Activated T-helper 17 cell treated with anti-CD3 and anti-CD28 coated beads, Interleukin-2, amount 50 U/mL, for 72 hours (primary cell): ENCODE measurements around the gene CNTNAP4. TPM values are rescaled to one million over a fixed set of nuclear protein-coding genes. Genes with fewer than 3 reads are reported as not detected.

Experiments
- ATAC-seq: fragments of 150-1000 bp; cut with Tn5 transposase; replicated peaks from 2 replicates; pipeline ENCODE4 v1.10.0; 2021; ENCODE audit warnings: mild to moderate bottlenecking, moderate library complexity
- H3K27ac Mint-ChIP-seq: one replicate; pipeline ENCODE4 v1.8.0; 2022; ENCODE audit warnings: mixed read lengths
- H3K27me3 Mint-ChIP-seq: one replicate; pipeline ENCODE4 v1.8.0; 2022; ENCODE audit warnings: mixed read lengths
- H3K36me3 Mint-ChIP-seq: one replicate; pipeline ENCODE4 v1.8.0; 2022; ENCODE audit warnings: low read depth, mild to moderate bottlenecking, mixed read lengths
- H3K4me1 Mint-ChIP-seq: one replicate; pipeline ENCODE4 v1.8.0; 2022; ENCODE audit warnings: mixed read lengths
- H3K4me3 Mint-ChIP-seq: one replicate; pipeline ENCODE4 v1.8.0; 2022; ENCODE audit warnings: mild to moderate bottlenecking, mixed read lengths
- H3K9me3 Mint-ChIP-seq: one replicate; pipeline ENCODE4 v1.8.0; 2022; ENCODE audit warnings: mixed read lengths
- total RNA-seq, 2 donors: library from RNA; stranded (reverse); gene quantifications; one replicate each; pipeline ENCODE4 v1.2.3, GENCODE V29; 2022

Gene CNTNAP4
- total RNA-seq, 2 donors from 2014 or later: not detected

GRCh38 chr16:76579277-76579922 lies 302.2 kb downstream of the CNTNAP4 start:
- no peaks in the 10 kb centered on the region for H3K27me3 Mint-ChIP-seq
- no peak for ATAC-seq
- H3K9me3 Mint-ChIP-seq: peaks cover 6% of the 10 kb centered on the region
- H3K4me1 Mint-ChIP-seq: no peaks in the 10 kb centered on the region
- no peaks in the 10 kb centered on the region for H3K36me3 Mint-ChIP-seq
- H3K27ac Mint-ChIP-seq: no peak overlapping the region
- no peak overlapping the region for H3K4me3 Mint-ChIP-seq

GRCh38 chr16:76583466-76583865 lies 306.3 kb downstream of the CNTNAP4 start:
- Mint-ChIP-seq H3K36me3 (no peaks in the 10 kb centered on the region), H3K9me3 (peaks cover 6% of the 10 kb centered on the region), H3K4me3 (no peak overlapping the region), H3K27ac (no peak overlapping the region), H3K4me1 (no peaks in the 10 kb centered on the region), H3K27me3 (no peaks in the 10 kb centered on the region)
- no peak for ATAC-seq

- Mint-ChIP-seq H3K27ac (no peak overlapping the region), H3K36me3 (no peaks in the 10 kb centered on the region)
Measured at GRCh38 chr16:76583945-76584344, 306.7 kb downstream of the CNTNAP4 start.

GRCh38 chr16:76598498-76598897 lies 321.3 kb downstream of the CNTNAP4 start:
- ATAC-seq: no peak
- no peaks in the 10 kb centered on the region for H3K36me3 Mint-ChIP-seq
- H3K4me1 Mint-ChIP-seq: no peaks in the 10 kb centered on the region
- no peak overlapping the region for H3K27ac Mint-ChIP-seq
- H3K27me3 Mint-ChIP-seq: no peaks in the 10 kb centered on the region
- H3K4me3 Mint-ChIP-seq: no peak overlapping the region
- H3K9me3 Mint-ChIP-seq: peaks cover 5% of the 10 kb centered on the region

More at GRCh38 chr16:76583945-76584344, 306.7 kb downstream of the CNTNAP4 start:
- no peak for ATAC-seq
- Mint-ChIP-seq H3K4me3 (no peak overlapping the region), H3K9me3 (peaks cover 6% of the 10 kb centered on the region), H3K4me1 (no peaks in the 10 kb centered on the region), H3K27me3 (no peaks in the 10 kb centered on the region)

GRCh38 chr16:76607317-76607716 lies 330.1 kb downstream of the CNTNAP4 start:
- Mint-ChIP-seq H3K4me1 (no peaks in the 10 kb centered on the region), H3K4me3 (no peak overlapping the region), H3K27me3 (no peaks in the 10 kb centered on the region), H3K9me3 (peaks cover 4% of the 10 kb centered on the region), H3K36me3 (no peaks in the 10 kb centered on the region), H3K27ac (no peak overlapping the region)
- ATAC-seq: no peak
